ENCODE data around the gene ATG7.
"Not testable (repeated sequence)": the region's sequence is repeated elsewhere in the genome, so short reads cannot be mapped to it uniquely, and the experiment has no call there.

The ATG7 gene

DNA sequence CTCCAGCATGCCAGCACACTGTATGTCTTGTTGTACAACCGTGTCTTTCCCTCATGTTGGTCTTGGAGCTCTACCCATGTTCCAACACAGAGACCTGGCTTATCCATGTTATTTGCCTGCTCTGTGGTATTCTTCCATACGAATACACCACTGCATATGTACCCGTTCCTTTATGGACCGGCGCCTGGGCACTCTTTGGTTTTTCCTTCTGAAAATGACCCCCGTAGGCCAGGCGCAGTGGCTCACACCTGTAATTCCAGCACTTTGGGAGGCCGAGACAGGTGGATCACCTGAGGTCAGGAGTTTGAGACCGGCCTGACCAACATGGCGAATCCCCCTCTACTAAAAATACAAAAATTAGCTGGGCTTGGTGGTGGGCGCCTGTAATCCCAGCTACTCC lies 300.5 kb downstream of the ATG7 start:
- CTCF ChIA-PET; H3K9me3 ChIP-seq (ENCODE audit: control extremely low read depth in 1 of 5, control insufficient read depth in 4 of 5, insufficient read depth in 2 of 5, low read depth in 1 of 5, low read length in 4 of 5); DNase-seq; H3K27me3 ChIP-seq (replicated peaks in 2 of 5; ENCODE audit: control insufficient read depth in 4 of 5, insufficient read depth in 5 of 5, low read length in 4 of 5); H3K4me1 ChIP-seq (ENCODE audit: control extremely low read depth in 1 of 4, control insufficient read depth in 4 of 4, insufficient read depth in 4 of 4, low read length in 3 of 4); H3K27ac ChIP-seq (ENCODE audit: insufficient read depth in 1 of 2, low read depth in 1 of 2, low read length in 2 of 2, poor library complexity in 1 of 2, severe bottlenecking in 2 of 2); H3K4me3 ChIP-seq (ENCODE audit: control insufficient read depth in 1 of 7, extremely low read depth in 1 of 7, insufficient read depth in 4 of 7, low read depth in 2 of 7, low read length in 6 of 7): not testable (repeated sequence)
- POLR2A ChIA-PET = interaction anchor here (0.5 kb wide), 1 partner anchor 22 kb away, joined by 3 read pairs; no protein-coding TSS in a partner anchor
- 97% methylated on average over 10 of the region's 11 CpGs for WGBS (ENCODE audit: insufficient coverage)
- H3K36me3 ChIP-seq (ENCODE audit: control insufficient read depth in 4 of 4, insufficient read depth in 4 of 4, low read length in 3 of 4) = peaks cover 2 to 36% (median 22%) of the 10 kb centered on the region in 4 experiments

DNA sequence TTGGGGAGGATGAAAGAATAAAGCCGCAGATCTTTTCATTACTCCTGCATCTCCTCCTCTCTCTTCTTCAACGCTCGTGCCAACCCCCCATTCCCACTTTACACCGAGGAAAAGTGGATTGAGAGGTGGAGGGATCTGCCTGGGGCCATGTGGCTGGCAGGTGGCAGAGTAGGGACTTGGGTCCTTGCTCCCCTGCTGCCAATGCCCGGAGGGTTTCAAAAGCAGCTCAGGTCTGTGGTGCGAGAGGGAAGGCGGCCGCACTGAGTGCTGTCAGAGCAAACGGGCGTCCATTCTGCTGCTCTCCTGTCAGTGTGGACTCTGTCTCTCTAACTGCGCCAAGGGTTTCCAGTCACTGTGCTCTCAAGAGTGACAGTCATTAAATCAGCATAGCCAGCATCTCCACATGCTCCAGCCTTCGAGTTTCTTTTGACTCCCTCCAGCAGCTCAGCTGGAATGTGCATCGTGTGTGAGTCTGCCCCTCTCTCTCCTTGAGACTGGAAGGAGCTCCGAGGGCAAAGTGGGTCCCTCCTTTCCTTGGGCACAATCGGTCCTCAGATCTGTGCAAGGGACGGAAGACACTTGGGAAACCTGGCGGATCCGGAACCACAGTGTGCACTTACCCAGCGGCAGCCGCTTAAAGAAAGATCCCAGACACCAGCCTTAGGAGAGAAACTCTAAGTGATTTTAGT lies 302.9 kb downstream of the ATG7 start:
- POLR2A ChIA-PET = interaction anchor here (0.7 kb wide), 1 partner anchor 112 kb away, joined by 4 read pairs; no protein-coding TSS in a partner anchor

DNA sequence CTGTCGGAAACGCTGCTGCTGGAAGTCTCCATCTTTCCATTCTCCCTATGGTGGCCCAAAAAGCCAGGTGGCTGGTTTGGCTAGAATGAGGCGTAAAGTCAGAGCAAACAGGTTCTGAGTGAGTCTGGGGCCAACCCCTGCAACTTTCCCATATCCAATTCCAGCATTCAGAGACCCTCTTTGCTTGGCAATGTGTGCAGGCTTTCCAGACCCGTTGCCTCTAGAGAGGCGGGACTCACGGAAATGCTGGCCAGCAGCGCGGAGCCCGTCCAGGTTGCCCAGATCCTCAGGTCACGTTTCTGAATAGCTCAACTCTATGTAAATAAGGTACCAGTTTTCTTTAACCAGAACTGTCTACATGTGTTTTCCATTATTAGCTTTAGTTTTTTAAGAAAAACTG lies 303.5 kb downstream of the ATG7 start:
- H3K27me3 ChIP-seq (replicated peaks in 2 of 5; ENCODE audit: control insufficient read depth in 4 of 5, insufficient read depth in 5 of 5, low read length in 4 of 5) = no peaks in the 10 kb centered on the region
- H3K36me3 ChIP-seq (ENCODE audit: control insufficient read depth in 4 of 4, insufficient read depth in 4 of 4, low read length in 3 of 4) = peaks cover 2 to 29% (median 15%) of the 10 kb centered on the region in 4 experiments
- ChIA-PET POLR2A (no interaction called here), CTCF (no interaction called here)
- no peak overlapping the region for H3K27ac ChIP-seq (ENCODE audit: insufficient read depth in 1 of 2, low read depth in 1 of 2, low read length in 2 of 2, poor library complexity in 1 of 2, severe bottlenecking in 2 of 2)
- H3K4me1 ChIP-seq (ENCODE audit: control extremely low read depth in 1 of 4, control insufficient read depth in 4 of 4, insufficient read depth in 4 of 4, low read length in 3 of 4) = peaks cover 0 to 8% (median 0%) of the 10 kb centered on the region in 4 experiments
- no peak for DNase-seq
- H3K4me3 ChIP-seq (ENCODE audit: control insufficient read depth in 1 of 7, extremely low read depth in 1 of 7, insufficient read depth in 4 of 7, low read depth in 2 of 7, low read length in 6 of 7) = no peak overlapping the region
- no peaks in the 10 kb centered on the region for H3K9me3 ChIP-seq (ENCODE audit: control extremely low read depth in 1 of 5, control insufficient read depth in 4 of 5, insufficient read depth in 2 of 5, low read depth in 1 of 5, low read length in 4 of 5)
- 98% methylated on average over 6 of the region's 10 CpGs for WGBS (ENCODE audit: insufficient coverage)

More for the DNA sequence above, 302.9 kb downstream of the ATG7 start:
- H3K27ac ChIP-seq (ENCODE audit: insufficient read depth in 1 of 2, low read depth in 1 of 2, low read length in 2 of 2, poor library complexity in 1 of 2, severe bottlenecking in 2 of 2) = no peak overlapping the region
- no peaks in the 10 kb centered on the region for H3K27me3 ChIP-seq (replicated peaks in 2 of 5; ENCODE audit: control insufficient read depth in 4 of 5, insufficient read depth in 5 of 5, low read length in 4 of 5)
- H3K36me3 ChIP-seq (ENCODE audit: control insufficient read depth in 4 of 4, insufficient read depth in 4 of 4, low read length in 3 of 4) = peaks cover 2 to 28% (median 15%) of the 10 kb centered on the region in 4 experiments
- no peaks in the 10 kb centered on the region for H3K9me3 ChIP-seq (ENCODE audit: control extremely low read depth in 1 of 5, control insufficient read depth in 4 of 5, insufficient read depth in 2 of 5, low read depth in 1 of 5, low read length in 4 of 5)
- no peak for DNase-seq
- H3K4me3 ChIP-seq (ENCODE audit: control insufficient read depth in 1 of 7, extremely low read depth in 1 of 7, insufficient read depth in 4 of 7, low read depth in 2 of 7, low read length in 6 of 7) = no peak overlapping the region
- H3K4me1 ChIP-seq (ENCODE audit: control extremely low read depth in 1 of 4, control insufficient read depth in 4 of 4, insufficient read depth in 4 of 4, low read length in 3 of 4) = peaks cover 0 to 8% (median 0%) of the 10 kb centered on the region in 4 experiments
- CTCF ChIA-PET = interaction anchor here (1.0 to 1.8 kb wide), 2 partner anchors 36 to 77 kb away, joined by 3 to 7 read pairs; no protein-coding TSS in a partner anchor
- 97% methylated on average over 14 of the region's 20 CpGs for WGBS (ENCODE audit: insufficient coverage)

GRCh38 chr3:11576453-11576852 lies 304.3 kb downstream of the ATG7 start:
- WGBS (ENCODE audit: insufficient coverage) = 94% methylated on average over 3 of the region's 9 CpGs

DNA sequence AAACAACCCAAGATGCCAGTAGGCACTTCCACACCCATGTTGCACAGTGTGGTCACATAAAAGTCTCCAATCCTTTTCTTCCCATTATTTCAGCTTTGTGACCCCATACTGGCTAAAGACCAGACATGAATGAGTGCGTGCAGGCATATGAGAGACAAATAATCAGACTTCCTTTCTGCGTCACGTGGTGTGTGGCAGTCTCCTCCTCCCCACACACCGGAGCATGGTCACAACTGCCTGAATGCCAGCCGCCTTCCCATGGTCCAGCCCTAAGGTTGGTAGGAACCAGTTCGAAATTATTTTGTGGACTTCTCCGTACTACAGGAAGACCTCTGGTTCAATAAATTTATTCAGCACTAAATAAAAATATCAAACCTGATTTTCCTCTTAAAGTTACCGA lies 306.0 kb downstream of the ATG7 start:
- Histone ChIP-seq H3K4me1 (ENCODE audit: control extremely low read depth in 1 of 4, control insufficient read depth in 4 of 4, insufficient read depth in 4 of 4, low read length in 3 of 4) (peaks cover 11 to 21% (median 18%) of the 10 kb centered on the region in 4 experiments), H3K27me3 (replicated peaks in 2 of 5; ENCODE audit: control insufficient read depth in 4 of 5, insufficient read depth in 5 of 5, low read length in 4 of 5) (no peaks in the 10 kb centered on the region), H3K27ac (ENCODE audit: insufficient read depth in 1 of 2, low read depth in 1 of 2, low read length in 2 of 2, poor library complexity in 1 of 2, severe bottlenecking in 2 of 2) (no peak overlapping the region), H3K4me3 (ENCODE audit: control insufficient read depth in 1 of 7, extremely low read depth in 1 of 7, insufficient read depth in 4 of 7, low read depth in 2 of 7, low read length in 6 of 7) (no peak overlapping the region), H3K36me3 (ENCODE audit: control insufficient read depth in 4 of 4, insufficient read depth in 4 of 4, low read length in 3 of 4) (peaks cover 2 to 21% (median 14%) of the 10 kb centered on the region in 4 experiments), H3K9me3 (ENCODE audit: control extremely low read depth in 1 of 5, control insufficient read depth in 4 of 5, insufficient read depth in 2 of 5, low read depth in 1 of 5, low read length in 4 of 5) (no peaks in the 10 kb centered on the region)
- DNase-seq = no peak
- ChIA-PET CTCF (no interaction called here), POLR2A (no interaction called here)
- 100% methylated on average over 5 of the region's 8 CpGs for WGBS (ENCODE audit: insufficient coverage)

More at GRCh38 chr3:11576453-11576852, 304.3 kb downstream of the ATG7 start:
- Histone ChIP-seq H3K27ac (ENCODE audit: insufficient read depth in 1 of 2, low read depth in 1 of 2, low read length in 2 of 2, poor library complexity in 1 of 2, severe bottlenecking in 2 of 2) (no peak overlapping the region), H3K4me3 (ENCODE audit: control insufficient read depth in 1 of 7, extremely low read depth in 1 of 7, insufficient read depth in 4 of 7, low read depth in 2 of 7, low read length in 6 of 7) (no peak overlapping the region), H3K27me3 (replicated peaks in 2 of 5; ENCODE audit: control insufficient read depth in 4 of 5, insufficient read depth in 5 of 5, low read length in 4 of 5) (no peaks in the 10 kb centered on the region), H3K9me3 (ENCODE audit: control extremely low read depth in 1 of 5, control insufficient read depth in 4 of 5, insufficient read depth in 2 of 5, low read depth in 1 of 5, low read length in 4 of 5) (no peaks in the 10 kb centered on the region), H3K4me1 (ENCODE audit: control extremely low read depth in 1 of 4, control insufficient read depth in 4 of 4, insufficient read depth in 4 of 4, low read length in 3 of 4) (peaks cover under 1 to 5% (median under 1%) of the 10 kb centered on the region in 4 experiments), H3K36me3 (ENCODE audit: control insufficient read depth in 4 of 4, insufficient read depth in 4 of 4, low read length in 3 of 4) (peaks cover 2 to 25% (median 15%) of the 10 kb centered on the region in 4 experiments)
- CTCF ChIA-PET = interaction anchor here (1.1 kb wide), 1 partner anchor 60 kb away, joined by 5 read pairs; no protein-coding TSS in a partner anchor
- no peak for DNase-seq
- POLR2A ChIA-PET = no interaction called here

DNA sequence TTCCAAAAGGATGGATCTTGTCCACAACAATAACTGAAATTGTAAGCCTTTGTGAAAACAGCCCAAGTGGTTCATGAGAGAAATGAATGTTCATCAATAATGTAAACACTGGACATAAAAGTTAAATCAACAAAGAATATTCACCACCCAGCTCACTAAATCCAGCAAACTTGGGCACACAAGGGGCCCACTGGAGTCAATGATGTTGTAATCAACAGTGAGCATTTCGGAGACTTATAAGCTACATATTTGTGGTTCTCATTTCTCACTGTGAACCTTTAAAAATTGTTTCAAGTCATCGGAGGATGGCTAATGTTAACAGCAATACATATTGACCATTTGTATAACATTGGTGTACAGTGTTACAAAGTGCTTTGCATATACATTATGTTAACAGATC lies 308.4 kb downstream of the ATG7 start:
- H3K9me3 ChIP-seq (ENCODE audit: control extremely low read depth in 1 of 5, control insufficient read depth in 4 of 5, insufficient read depth in 2 of 5, low read depth in 1 of 5, low read length in 4 of 5) = no peaks in the 10 kb centered on the region
- POLR2A ChIA-PET = no interaction called here
- 100% methylated on average over 1 of the region's 2 CpGs for WGBS (ENCODE audit: insufficient coverage)
- no peak overlapping the region for H3K4me3 ChIP-seq (ENCODE audit: control insufficient read depth in 1 of 7, extremely low read depth in 1 of 7, insufficient read depth in 4 of 7, low read depth in 2 of 7, low read length in 6 of 7)
- no peak overlapping the region for H3K27ac ChIP-seq (ENCODE audit: insufficient read depth in 1 of 2, low read depth in 1 of 2, low read length in 2 of 2, poor library complexity in 1 of 2, severe bottlenecking in 2 of 2)
- CTCF ChIA-PET = no interaction called here
- no peak for DNase-seq
- H3K4me1 ChIP-seq (ENCODE audit: control extremely low read depth in 1 of 4, control insufficient read depth in 4 of 4, insufficient read depth in 4 of 4, low read length in 3 of 4) = peaks cover 14 to 28% (median 23%) of the 10 kb centered on the region in 4 experiments
- H3K36me3 ChIP-seq (ENCODE audit: control insufficient read depth in 4 of 4, insufficient read depth in 4 of 4, low read length in 3 of 4) = peaks cover 0 to 12% (median 2%) of the 10 kb centered on the region in 4 experiments
- H3K27me3 ChIP-seq (replicated peaks in 2 of 5; ENCODE audit: control insufficient read depth in 4 of 5, insufficient read depth in 5 of 5, low read length in 4 of 5) = no peaks in the 10 kb centered on the region
